Measurements from ENCODE around the gene ZDHHC14.
"Not testable (repeated sequence)": the region's sequence is repeated elsewhere in the genome, so short reads cannot be mapped to it uniquely, and the experiment has no call there.

Gene ZDHHC14

GRCh38 chr6:157673596-157673995 is 292.6 kb downstream of the ZDHHC14 start:
- DNase-seq, result no peak

- DNase-seq, result no peak
Observed at GRCh38 chr6:157674061-157674460, 293.1 kb downstream of the ZDHHC14 start.

- DNase-seq, result no peak
Observed at GRCh38 chr6:157675831-157676230, 294.8 kb downstream of the ZDHHC14 start.

GRCh38 chr6:157676241-157676640 is 295.3 kb downstream of the ZDHHC14 start:
- no peak for DNase-seq

GRCh38 chr6:157677235-157677634 is 296.2 kb downstream of the ZDHHC14 start:
- DNase-seq, result no peak

- no peak for DNase-seq
Observed at GRCh38 chr6:157679605-157680580, 298.9 kb downstream of the ZDHHC14 start.

- DNase-seq, result no peak
Observed at GRCh38 chr6:157681041-157681650, 300.2 kb downstream of the ZDHHC14 start.

- DNase-seq, result no peak
Observed at GRCh38 chr6:157682856-157683481, 302.0 kb downstream of the ZDHHC14 start.

- no peak for DNase-seq
Observed at GRCh38 chr6:157683707-157684106, 302.7 kb downstream of the ZDHHC14 start.

- no peak for DNase-seq
Observed at GRCh38 chr6:157684620-157685299, 303.8 kb downstream of the ZDHHC14 start.

- no peak for DNase-seq
Observed at GRCh38 chr6:157685596-157686280, 304.7 kb downstream of the ZDHHC14 start.

- no peak for DNase-seq
Observed at GRCh38 chr6:157688275-157688959, 307.4 kb downstream of the ZDHHC14 start.

GRCh38 chr6:157688960-157689599 is 308.1 kb downstream of the ZDHHC14 start:
- DNase-seq, result no peak

GRCh38 chr6:157689875-157690274 is 308.9 kb downstream of the ZDHHC14 start:
- DNase-seq, result no peak

- no peak for DNase-seq
Observed at GRCh38 chr6:157690441-157691210, 309.6 kb downstream of the ZDHHC14 start.

- DNase-seq, result not testable (repeated sequence)
Observed at GRCh38 chr6:157691621-157692020, 310.6 kb downstream of the ZDHHC14 start.

- DNase-seq, result no peak
Observed at GRCh38 chr6:157693867-157694266, 312.9 kb downstream of the ZDHHC14 start.

GRCh38 chr6:157695301-157696040 is 314.5 kb downstream of the ZDHHC14 start:
- DNase-seq, result no peak

GRCh38 chr6:157699777-157700636 is 319.0 kb downstream of the ZDHHC14 start:
- no peak for DNase-seq
